Astrocyte of the spinal cord (primary cell): ENCODE results near the gene LRRFIP1.

ENCODE experiments used
- DNase-seq: peaks from one replicate; pipeline ENCODE4 v3.0.0; 2011; ENCODE audit warnings: low read depth, low spot score
- H3K4me3 ChIP-seq: 2 replicates; pipeline ENCODE4 v1.5.1; 2011; ENCODE audit warnings: low read depth, mild to moderate bottlenecking, low read length, moderate library complexity
- CTCF ChIP-seq: IDR thresholded peaks from 2 replicates; pipeline ENCODE4 v1.5.1; 2012; ENCODE audit warnings: low read depth, mild to moderate bottlenecking, low read length, inconsistent platforms
- in situ Hi-C: cut with HindIII; loops from 2 replicates; pipeline ENCODE4 v1.10.0; 2017; ENCODE audit warnings: low sequenced_read_pairs

The LRRFIP1 gene

DNA sequence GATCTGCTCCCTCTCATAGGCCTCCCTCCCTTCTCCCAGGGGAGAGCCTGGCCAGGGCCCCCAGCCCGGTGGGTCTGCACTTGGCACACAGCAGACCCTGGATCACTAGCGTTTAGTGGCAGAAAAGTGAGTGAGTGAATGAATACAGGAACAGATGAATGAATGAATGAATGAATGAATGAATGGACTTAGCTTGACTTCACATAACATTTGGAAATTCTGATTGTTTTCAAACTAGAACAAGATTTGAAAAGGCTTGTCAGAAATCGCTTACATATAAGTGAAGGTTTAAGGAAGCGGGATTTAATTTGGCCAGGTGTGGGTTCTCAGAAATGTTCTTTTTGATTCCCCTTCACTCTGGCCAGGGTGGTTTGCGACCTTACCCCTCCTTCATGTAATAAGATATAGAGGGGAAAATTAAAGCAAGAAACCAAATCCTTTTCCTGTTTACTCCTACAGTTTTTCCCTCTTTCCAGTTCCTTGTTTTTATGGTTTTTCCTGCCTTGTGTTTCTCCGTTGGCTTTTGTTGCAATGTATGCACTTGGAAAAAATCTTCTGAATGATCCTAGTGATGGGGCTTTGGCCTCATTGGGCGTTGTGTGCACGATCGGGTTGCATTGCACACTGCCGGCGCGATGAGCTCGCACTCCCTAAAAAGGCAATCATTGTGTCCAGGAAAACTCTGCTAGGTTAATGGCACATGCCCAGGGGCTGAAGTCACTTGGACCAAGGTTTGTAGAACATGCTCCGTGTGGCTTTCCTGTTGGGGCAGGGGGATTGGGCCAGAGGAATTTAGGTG, 16.4 kb downstream of the LRRFIP1 start:
- TF ChIP-seq CTCF = no peak
- DNase-seq = no peak
- no peak overlapping the region for H3K4me3 ChIP-seq
- in situ Hi-C loops = no loop called here

DNA sequence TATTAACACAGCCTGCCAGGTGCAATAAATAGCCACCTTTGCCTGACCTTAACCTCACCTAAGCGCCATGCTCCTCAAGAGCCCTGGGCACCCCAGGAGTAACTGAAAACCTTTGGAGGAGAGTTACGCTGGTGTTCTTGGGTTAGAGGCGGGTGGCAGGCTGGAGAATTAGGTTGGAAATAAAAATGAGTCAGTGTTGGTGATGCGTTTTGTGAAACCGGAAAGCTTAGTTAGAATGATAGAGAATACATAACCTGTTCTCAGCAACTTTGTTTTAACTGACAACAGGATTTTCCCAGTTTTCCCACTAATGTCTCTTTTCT, 17.0 kb downstream of the LRRFIP1 start:
- in situ Hi-C loops = no loop called here
- no peak for DNase-seq
- no peak overlapping the region for H3K4me3 ChIP-seq
- no peak for TF ChIP-seq CTCF

DNA sequence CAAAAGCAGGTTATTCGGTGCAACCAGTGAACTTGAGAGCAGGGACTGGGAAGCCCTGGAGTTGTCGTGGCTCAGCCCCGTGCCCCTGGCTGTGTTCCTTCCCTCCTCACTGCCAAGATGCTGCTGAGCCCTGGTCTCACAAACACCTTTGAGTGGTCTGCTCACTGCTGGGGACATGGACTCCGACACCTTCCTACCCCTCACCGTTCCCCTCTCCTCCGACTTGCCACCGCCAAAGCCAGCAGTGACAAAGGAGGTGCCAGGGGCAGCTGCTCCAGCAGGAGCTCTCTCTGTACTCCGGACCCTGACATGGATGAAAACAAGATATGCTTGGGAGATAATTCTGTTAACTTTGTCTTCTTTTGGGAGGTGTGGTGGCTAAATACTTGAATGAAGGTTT, 17.9 kb downstream of the LRRFIP1 start:
- H3K4me3 ChIP-seq = no peak overlapping the region
- DNase-seq = no peak
- in situ Hi-C loops = no loop called here
- no peak for TF ChIP-seq CTCF

DNA sequence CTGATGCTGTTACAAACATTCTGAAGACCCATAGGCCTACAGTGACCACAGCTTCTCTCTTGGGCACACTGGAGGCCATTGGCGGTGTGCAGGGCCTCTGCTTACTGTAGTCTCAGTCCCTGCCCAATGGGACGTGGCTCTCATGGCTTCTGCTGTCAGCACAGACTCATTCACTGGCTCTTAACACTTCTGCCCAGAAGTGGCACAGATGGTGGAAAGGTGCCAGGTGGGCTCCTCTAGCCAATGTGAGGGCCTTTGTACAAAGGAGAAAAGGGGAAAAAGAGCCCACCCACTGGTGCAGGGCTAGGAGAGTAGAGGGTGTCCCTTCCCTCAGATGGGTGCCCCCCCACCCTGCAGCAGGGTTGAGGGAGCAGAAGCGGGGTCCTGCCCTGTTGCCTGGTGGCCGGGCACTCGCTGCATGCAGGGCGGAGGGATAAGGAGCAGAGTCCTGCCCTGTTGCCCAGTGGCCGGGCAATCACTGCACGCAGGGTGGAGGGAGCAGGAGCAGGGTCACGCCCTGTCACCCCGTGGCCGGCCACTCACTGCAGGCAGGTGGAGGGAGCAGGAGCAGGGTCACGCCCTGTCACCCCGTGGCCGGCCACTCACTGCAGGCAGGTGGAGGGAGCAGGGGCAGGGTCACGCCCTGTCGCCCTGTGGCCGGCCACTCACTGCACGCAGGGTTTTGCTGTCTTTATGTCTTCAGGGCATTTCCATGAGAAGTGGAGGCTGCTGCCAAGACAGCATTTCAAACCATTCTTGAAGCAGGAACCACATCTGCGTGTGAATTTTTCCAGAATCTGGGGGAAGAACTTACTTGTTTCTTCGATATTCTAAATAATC, 20.0 kb downstream of the LRRFIP1 start:
- TF ChIP-seq CTCF = no peak
- in situ Hi-C loops = no loop called here
- H3K4me3 ChIP-seq = no peak overlapping the region
- DNase-seq = no peak

GRCh38 chr2:237648016-237648381, 20.6 kb downstream of the LRRFIP1 start:
- no peak for DNase-seq
- no peak for TF ChIP-seq CTCF
- no peak overlapping the region for H3K4me3 ChIP-seq
- in situ Hi-C loops = no loop called here

- no peak overlapping the region for H3K4me3 ChIP-seq
- in situ Hi-C loops = no loop called here
- TF ChIP-seq CTCF = no peak
- no peak for DNase-seq
Observed at GRCh38 chr2:237649541-237650454, 22.4 kb downstream of the LRRFIP1 start.
